H1 (cell line): ENCODE measurements around the gene ARID3B.

ENCODE experiments used
- CEBPB ChIP-seq: IDR thresholded peaks from 2 replicates; pipeline ENCODE4 v1.6.1; 2012; ENCODE audit warnings: low read depth, low read length
- EZH2 ChIP-seq: fragments of 200-600 bp; sonication (generic); IDR thresholded peaks from 2 replicates; pipeline ENCODE4 v1.7.1; 2012; ENCODE audit warnings: low read depth, mild to moderate bottlenecking, moderate library complexity, low read length, inconsistent platforms; ENCODE audit not compliant: severe bottlenecking
- JUN ChIP-seq: IDR thresholded peaks from 2 replicates; pipeline ENCODE4 v1.6.1; 2011; ENCODE audit warnings: low read depth, mild to moderate bottlenecking, improper control_type of control experiment, low read length
- NRF1 ChIP-seq: IDR thresholded peaks from 2 replicates; pipeline ENCODE4 v1.6.1; 2011; ENCODE audit warnings: mild to moderate bottlenecking, low read depth, low read length, improper control_type of control experiment
- RFX5 ChIP-seq: IDR thresholded peaks from 2 replicates; pipeline ENCODE4 v1.6.1; 2011; ENCODE audit warnings: low read depth, low read length, improper control_type of control experiment, borderline replicate concordance
- SIN3A ChIP-seq, 2 experiments: IDR thresholded peaks in 1 of 2; conservative IDR thresholded peaks in 1 of 2; 2 replicates each; pipeline ENCODE4 v1.6.1; 2011 to 2012; ENCODE audit warnings: low read length in 2 of 2, improper control_type of control experiment in 1 of 2, low read depth in 1 of 2, mild to moderate bottlenecking in 1 of 2
- SP1 ChIP-seq: IDR thresholded peaks from 2 replicates; pipeline ENCODE4 v1.6.1; 2011; ENCODE audit warnings: low read depth, low read length
- SRF ChIP-seq: IDR thresholded peaks from 2 replicates; pipeline ENCODE4 v1.6.1; 2011; ENCODE audit warnings: mild to moderate bottlenecking, low read depth, low read length, moderate library complexity
- TF ChIP-seq, protein P1 (sequence below): IDR thresholded peaks from 2 replicates; pipeline ENCODE4 v1.6.1; 2011; ENCODE audit warnings: low read depth, mild to moderate bottlenecking, low read length; ENCODE audit not compliant: insufficient read depth
- TF ChIP-seq, protein P2 (sequence below), 3 experiments: IDR thresholded peaks; 1 replicate in 2 of 3; 2 replicates in 1 of 3; pipeline versions ENCODE4 v1.5.1 to v1.6.1; 2011; ENCODE audit warnings: low read length in 3 of 3, mild to moderate bottlenecking in 3 of 3, inconsistent platforms in 2 of 3, low read depth in 1 of 3, moderate library complexity in 1 of 3; ENCODE audit not compliant: insufficient read depth in 1 of 3; ENCODE audit errors: control extremely low read depth in 1 of 3
- TF ChIP-seq, protein P3 (sequence below): fragments of 300-600 bp; sonication (generic); IDR thresholded peaks from 2 replicates; pipeline ENCODE4 v1.7.1; 2012; ENCODE audit warnings: low read length, moderate library complexity, mild to moderate bottlenecking, inconsistent platforms; ENCODE audit not compliant: insufficient replicate concordance

DNA sequence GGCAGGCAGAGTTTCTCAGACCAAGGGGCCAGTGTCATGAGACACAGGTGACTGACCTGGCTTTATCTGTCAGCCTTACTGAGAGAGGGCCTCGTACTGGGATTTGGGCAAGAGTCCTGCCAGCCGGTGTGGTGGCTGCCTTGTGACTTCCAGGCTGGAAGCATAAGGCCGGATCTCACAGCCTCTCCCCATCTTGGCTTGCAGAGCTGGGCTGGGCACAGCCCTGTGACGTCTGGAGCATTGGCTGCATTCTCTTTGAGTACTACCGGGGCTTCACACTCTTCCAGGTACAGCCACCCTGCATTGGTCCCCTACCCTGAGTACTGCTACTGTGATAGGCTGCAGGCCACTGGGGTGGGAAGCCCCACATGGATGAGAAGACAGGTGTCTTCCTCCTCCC lies 86.7 kb downstream of the ARID3B start:
- TF ChIP-seq NRF1 (no peak), EZH2 (no peak), JUN (no peak), SP1 (no peak), RFX5 (no peak), CEBPB (no peak), SIN3A (conservative IDR thresholded peaks at IDR 0.05 in 1 of 2, IDR thresholded peaks at IDR 0.05 in 1 of 2; ENCODE audit: low read depth in 1 of 2, low read length in 2 of 2) (no peak), SRF (no peak)
- TF ChIP-seq, protein P1, sequence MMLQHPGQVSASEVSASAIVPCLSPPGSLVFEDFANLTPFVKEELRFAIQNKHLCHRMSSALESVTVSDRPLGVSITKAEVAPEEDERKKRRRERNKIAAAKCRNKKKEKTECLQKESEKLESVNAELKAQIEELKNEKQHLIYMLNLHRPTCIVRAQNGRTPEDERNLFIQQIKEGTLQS, result no peak
- TF ChIP-seq, protein P2, sequence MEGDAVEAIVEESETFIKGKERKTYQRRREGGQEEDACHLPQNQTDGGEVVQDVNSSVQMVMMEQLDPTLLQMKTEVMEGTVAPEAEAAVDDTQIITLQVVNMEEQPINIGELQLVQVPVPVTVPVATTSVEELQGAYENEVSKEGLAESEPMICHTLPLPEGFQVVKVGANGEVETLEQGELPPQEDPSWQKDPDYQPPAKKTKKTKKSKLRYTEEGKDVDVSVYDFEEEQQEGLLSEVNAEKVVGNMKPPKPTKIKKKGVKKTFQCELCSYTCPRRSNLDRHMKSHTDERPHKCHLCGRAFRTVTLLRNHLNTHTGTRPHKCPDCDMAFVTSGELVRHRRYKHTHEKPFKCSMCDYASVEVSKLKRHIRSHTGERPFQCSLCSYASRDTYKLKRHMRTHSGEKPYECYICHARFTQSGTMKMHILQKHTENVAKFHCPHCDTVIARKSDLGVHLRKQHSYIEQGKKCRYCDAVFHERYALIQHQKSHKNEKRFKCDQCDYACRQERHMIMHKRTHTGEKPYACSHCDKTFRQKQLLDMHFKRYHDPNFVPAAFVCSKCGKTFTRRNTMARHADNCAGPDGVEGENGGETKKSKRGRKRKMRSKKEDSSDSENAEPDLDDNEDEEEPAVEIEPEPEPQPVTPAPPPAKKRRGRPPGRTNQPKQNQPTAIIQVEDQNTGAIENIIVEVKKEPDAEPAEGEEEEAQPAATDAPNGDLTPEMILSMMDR (IDR thresholded peaks at IDR 0.05; ENCODE audit: control extremely low read depth in 1 of 3, insufficient read depth in 1 of 3, low read depth in 1 of 3, low read length in 3 of 3), result no peak
- TF ChIP-seq, protein P3, sequence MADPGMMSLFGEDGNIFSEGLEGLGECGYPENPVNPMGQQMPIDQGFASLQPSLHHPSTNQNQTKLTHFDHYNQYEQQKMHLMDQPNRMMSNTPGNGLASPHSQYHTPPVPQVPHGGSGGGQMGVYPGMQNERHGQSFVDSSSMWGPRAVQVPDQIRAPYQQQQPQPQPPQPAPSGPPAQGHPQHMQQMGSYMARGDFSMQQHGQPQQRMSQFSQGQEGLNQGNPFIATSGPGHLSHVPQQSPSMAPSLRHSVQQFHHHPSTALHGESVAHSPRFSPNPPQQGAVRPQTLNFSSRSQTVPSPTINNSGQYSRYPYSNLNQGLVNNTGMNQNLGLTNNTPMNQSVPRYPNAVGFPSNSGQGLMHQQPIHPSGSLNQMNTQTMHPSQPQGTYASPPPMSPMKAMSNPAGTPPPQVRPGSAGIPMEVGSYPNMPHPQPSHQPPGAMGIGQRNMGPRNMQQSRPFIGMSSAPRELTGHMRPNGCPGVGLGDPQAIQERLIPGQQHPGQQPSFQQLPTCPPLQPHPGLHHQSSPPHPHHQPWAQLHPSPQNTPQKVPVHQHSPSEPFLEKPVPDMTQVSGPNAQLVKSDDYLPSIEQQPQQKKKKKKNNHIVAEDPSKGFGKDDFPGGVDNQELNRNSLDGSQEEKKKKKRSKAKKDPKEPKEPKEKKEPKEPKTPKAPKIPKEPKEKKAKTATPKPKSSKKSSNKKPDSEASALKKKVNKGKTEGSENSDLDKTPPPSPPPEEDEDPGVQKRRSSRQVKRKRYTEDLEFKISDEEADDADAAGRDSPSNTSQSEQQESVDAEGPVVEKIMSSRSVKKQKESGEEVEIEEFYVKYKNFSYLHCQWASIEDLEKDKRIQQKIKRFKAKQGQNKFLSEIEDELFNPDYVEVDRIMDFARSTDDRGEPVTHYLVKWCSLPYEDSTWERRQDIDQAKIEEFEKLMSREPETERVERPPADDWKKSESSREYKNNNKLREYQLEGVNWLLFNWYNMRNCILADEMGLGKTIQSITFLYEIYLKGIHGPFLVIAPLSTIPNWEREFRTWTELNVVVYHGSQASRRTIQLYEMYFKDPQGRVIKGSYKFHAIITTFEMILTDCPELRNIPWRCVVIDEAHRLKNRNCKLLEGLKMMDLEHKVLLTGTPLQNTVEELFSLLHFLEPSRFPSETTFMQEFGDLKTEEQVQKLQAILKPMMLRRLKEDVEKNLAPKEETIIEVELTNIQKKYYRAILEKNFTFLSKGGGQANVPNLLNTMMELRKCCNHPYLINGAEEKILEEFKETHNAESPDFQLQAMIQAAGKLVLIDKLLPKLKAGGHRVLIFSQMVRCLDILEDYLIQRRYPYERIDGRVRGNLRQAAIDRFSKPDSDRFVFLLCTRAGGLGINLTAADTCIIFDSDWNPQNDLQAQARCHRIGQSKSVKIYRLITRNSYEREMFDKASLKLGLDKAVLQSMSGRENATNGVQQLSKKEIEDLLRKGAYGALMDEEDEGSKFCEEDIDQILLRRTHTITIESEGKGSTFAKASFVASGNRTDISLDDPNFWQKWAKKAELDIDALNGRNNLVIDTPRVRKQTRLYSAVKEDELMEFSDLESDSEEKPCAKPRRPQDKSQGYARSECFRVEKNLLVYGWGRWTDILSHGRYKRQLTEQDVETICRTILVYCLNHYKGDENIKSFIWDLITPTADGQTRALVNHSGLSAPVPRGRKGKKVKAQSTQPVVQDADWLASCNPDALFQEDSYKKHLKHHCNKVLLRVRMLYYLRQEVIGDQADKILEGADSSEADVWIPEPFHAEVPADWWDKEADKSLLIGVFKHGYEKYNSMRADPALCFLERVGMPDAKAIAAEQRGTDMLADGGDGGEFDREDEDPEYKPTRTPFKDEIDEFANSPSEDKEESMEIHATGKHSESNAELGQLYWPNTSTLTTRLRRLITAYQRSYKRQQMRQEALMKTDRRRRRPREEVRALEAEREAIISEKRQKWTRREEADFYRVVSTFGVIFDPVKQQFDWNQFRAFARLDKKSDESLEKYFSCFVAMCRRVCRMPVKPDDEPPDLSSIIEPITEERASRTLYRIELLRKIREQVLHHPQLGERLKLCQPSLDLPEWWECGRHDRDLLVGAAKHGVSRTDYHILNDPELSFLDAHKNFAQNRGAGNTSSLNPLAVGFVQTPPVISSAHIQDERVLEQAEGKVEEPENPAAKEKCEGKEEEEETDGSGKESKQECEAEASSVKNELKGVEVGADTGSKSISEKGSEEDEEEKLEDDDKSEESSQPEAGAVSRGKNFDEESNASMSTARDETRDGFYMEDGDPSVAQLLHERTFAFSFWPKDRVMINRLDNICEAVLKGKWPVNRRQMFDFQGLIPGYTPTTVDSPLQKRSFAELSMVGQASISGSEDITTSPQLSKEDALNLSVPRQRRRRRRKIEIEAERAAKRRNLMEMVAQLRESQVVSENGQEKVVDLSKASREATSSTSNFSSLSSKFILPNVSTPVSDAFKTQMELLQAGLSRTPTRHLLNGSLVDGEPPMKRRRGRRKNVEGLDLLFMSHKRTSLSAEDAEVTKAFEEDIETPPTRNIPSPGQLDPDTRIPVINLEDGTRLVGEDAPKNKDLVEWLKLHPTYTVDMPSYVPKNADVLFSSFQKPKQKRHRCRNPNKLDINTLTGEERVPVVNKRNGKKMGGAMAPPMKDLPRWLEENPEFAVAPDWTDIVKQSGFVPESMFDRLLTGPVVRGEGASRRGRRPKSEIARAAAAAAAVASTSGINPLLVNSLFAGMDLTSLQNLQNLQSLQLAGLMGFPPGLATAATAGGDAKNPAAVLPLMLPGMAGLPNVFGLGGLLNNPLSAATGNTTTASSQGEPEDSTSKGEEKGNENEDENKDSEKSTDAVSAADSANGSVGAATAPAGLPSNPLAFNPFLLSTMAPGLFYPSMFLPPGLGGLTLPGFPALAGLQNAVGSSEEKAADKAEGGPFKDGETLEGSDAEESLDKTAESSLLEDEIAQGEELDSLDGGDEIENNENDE, result no peak
